ENCODE measurements around the gene CNTLN.

CNTLN gene

DNA sequence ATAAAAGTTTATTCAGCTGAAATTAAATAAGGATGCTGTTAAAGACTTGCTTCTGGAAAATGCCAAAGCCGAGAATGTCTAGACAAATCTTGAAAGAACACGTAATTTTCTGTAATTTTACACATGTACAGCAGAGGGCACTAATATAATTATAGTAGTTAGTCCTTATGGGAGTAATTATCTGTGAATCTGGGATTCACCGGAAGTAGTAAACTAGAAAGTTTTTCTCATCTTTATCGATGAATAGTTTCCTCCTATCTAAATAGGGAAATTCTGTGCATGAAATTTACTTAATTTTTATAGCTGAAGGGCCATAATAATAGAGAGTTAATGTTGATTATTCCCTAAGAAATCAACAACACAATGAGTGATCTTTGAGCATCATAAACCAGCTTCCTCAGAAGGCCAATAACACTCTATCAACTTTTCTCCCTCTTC lies 18.4 kb upstream of the CNTLN start:
- Histone ChIP-seq H3K27me3 (ENCODE audit: insufficient read depth, poor library complexity, severe bottlenecking) (no peaks in the 10 kb centered on the region), H3K4me3 (replicated peaks; ENCODE audit: insufficient read depth, low read length) (no peak overlapping the region), H3K27ac (replicated peaks) (no peak overlapping the region)
- TF ChIP-seq, protein P1, sequence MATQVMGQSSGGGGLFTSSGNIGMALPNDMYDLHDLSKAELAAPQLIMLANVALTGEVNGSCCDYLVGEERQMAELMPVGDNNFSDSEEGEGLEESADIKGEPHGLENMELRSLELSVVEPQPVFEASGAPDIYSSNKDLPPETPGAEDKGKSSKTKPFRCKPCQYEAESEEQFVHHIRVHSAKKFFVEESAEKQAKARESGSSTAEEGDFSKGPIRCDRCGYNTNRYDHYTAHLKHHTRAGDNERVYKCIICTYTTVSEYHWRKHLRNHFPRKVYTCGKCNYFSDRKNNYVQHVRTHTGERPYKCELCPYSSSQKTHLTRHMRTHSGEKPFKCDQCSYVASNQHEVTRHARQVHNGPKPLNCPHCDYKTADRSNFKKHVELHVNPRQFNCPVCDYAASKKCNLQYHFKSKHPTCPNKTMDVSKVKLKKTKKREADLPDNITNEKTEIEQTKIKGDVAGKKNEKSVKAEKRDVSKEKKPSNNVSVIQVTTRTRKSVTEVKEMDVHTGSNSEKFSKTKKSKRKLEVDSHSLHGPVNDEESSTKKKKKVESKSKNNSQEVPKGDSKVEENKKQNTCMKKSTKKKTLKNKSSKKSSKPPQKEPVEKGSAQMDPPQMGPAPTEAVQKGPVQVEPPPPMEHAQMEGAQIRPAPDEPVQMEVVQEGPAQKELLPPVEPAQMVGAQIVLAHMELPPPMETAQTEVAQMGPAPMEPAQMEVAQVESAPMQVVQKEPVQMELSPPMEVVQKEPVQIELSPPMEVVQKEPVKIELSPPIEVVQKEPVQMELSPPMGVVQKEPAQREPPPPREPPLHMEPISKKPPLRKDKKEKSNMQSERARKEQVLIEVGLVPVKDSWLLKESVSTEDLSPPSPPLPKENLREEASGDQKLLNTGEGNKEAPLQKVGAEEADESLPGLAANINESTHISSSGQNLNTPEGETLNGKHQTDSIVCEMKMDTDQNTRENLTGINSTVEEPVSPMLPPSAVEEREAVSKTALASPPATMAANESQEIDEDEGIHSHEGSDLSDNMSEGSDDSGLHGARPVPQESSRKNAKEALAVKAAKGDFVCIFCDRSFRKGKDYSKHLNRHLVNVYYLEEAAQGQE (IDR thresholded peaks at IDR 0.05; ENCODE audit: insufficient replicate concordance, low read depth): no peak
- TF ChIP-seq SPI1 (IDR thresholded peaks at IDR 0.05; ENCODE audit: borderline replicate concordance, low read depth) (no peak), POLR2AphosphoS5 (IDR thresholded peaks at IDR 0.05; ENCODE audit: low read depth) (no peak), GABPA (IDR thresholded peaks at IDR 0.05; ENCODE audit: low read depth) (no peak)
- TF ChIP-seq, protein P2, sequence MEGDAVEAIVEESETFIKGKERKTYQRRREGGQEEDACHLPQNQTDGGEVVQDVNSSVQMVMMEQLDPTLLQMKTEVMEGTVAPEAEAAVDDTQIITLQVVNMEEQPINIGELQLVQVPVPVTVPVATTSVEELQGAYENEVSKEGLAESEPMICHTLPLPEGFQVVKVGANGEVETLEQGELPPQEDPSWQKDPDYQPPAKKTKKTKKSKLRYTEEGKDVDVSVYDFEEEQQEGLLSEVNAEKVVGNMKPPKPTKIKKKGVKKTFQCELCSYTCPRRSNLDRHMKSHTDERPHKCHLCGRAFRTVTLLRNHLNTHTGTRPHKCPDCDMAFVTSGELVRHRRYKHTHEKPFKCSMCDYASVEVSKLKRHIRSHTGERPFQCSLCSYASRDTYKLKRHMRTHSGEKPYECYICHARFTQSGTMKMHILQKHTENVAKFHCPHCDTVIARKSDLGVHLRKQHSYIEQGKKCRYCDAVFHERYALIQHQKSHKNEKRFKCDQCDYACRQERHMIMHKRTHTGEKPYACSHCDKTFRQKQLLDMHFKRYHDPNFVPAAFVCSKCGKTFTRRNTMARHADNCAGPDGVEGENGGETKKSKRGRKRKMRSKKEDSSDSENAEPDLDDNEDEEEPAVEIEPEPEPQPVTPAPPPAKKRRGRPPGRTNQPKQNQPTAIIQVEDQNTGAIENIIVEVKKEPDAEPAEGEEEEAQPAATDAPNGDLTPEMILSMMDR (IDR thresholded peaks at IDR 0.05; ENCODE audit: insufficient read depth, low read length): no peak
- no peak for DNase-seq (ENCODE audit: low read depth in 1 of 2, low spot score in 1 of 2)

DNA sequence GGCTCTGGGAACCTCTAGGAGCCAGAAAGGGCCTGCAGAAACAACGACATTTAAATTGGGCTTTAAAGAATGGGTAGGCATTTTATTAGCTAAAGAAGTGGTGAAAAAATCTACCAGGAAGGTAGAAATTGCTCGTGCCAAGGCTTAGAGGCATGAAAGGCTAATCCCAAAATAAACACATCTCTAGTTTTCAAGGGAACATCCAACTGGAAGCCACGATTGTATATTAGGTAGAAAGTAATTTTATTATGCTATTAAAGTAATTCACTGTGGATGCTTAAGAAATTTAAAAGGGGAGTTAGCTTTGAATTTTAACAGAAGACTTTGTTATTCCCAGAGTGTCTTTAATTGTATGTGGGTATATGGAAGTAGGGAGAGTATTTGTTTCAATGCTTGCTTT lies 17.5 kb upstream of the CNTLN start:
- Histone ChIP-seq H3K27me3 (ENCODE audit: insufficient read depth, poor library complexity, severe bottlenecking) (no peaks in the 10 kb centered on the region), H3K4me3 (replicated peaks; ENCODE audit: insufficient read depth, low read length) (no peak overlapping the region), H3K27ac (replicated peaks) (no peak overlapping the region)
- no peak for DNase-seq (ENCODE audit: low read depth in 1 of 2, low spot score in 1 of 2)
- TF ChIP-seq GABPA (IDR thresholded peaks at IDR 0.05; ENCODE audit: low read depth): no peak
- no peak for TF ChIP-seq POLR2AphosphoS5 (IDR thresholded peaks at IDR 0.05; ENCODE audit: low read depth)
- TF ChIP-seq, protein P2 (IDR thresholded peaks at IDR 0.05; ENCODE audit: insufficient read depth, low read length): no peak
- no peak for TF ChIP-seq SPI1 (IDR thresholded peaks at IDR 0.05; ENCODE audit: borderline replicate concordance, low read depth)
- TF ChIP-seq, protein P1 (IDR thresholded peaks at IDR 0.05; ENCODE audit: insufficient replicate concordance, low read depth): no peak

DNA sequence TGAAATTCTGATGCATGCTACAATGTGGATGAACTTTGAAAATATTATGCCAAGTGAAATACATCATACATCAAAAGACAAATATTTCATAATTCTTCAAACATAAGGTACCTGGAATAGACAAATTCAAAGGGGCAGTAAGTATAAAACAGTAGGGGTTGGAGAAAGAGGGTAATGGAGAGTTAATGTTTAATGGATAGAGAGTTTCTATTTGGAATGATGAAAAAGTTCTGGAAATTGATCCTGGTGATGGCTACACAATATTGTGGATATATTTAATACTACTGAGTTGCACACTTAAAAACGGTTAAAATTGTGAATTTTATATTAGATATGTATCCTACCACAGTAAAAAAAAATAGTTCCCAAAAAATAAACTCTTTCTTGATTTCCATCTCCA lies 14.6 kb upstream of the CNTLN start:
- no peak for TF ChIP-seq SPI1 (IDR thresholded peaks at IDR 0.05; ENCODE audit: borderline replicate concordance, low read depth)
- TF ChIP-seq, protein P1 (IDR thresholded peaks at IDR 0.05; ENCODE audit: insufficient replicate concordance, low read depth): no peak
- no peak for TF ChIP-seq POLR2AphosphoS5 (IDR thresholded peaks at IDR 0.05; ENCODE audit: low read depth)
- no peak for TF ChIP-seq GABPA (IDR thresholded peaks at IDR 0.05; ENCODE audit: low read depth)
- TF ChIP-seq, protein P2 (IDR thresholded peaks at IDR 0.05; ENCODE audit: insufficient read depth, low read length): no peak
- no peak for DNase-seq (ENCODE audit: low read depth in 1 of 2, low spot score in 1 of 2)
- no peak overlapping the region for H3K27ac ChIP-seq (replicated peaks)
- no peak overlapping the region for H3K4me3 ChIP-seq (replicated peaks; ENCODE audit: insufficient read depth, low read length)
- no peaks in the 10 kb centered on the region for H3K27me3 ChIP-seq (ENCODE audit: insufficient read depth, poor library complexity, severe bottlenecking)
